HepG2 (cell line): ENCODE results near the gene ARVCF. TPM values are rescaled to one million over a fixed set of nuclear protein-coding genes. Genes with fewer than 3 reads are reported as not detected.
A peak's percentile ranks its signal among the peaks of the same experiment; 100 is the strongest.

Source experiments
- ARNT ChIP-seq: fragments of 450-650 bp; IDR thresholded peaks from 2 replicates; pipeline ENCODE4 v1.6.1; 2017
- BHLHE40 ChIP-seq: IDR thresholded peaks from 2 replicates; pipeline ENCODE4 v1.6.1; 2011; ENCODE audit warnings: low read length, improper control_type of control experiment
- CERS6 ChIP-seq: sonication (generic); formaldehyde crosslinking; IDR thresholded peaks from 2 replicates; pipeline ENCODE4 v1.5.0; 2020; ENCODE audit warnings: missing genetic modification reagents
- CREM ChIP-seq, 2 experiments: sonication (generic) in 1 of 2; formaldehyde crosslinking in 1 of 2; IDR thresholded peaks; 2 replicates each; pipeline versions ENCODE4 v1.4.0 to v1.6.1; 2016 to 2020; ENCODE audit warnings: antibody characterized with exemption in 1 of 2, mild to moderate bottlenecking in 1 of 2, missing genetic modification reagents in 1 of 2
- HHEX ChIP-seq: IDR thresholded peaks from 2 replicates; pipeline ENCODE4 v1.6.1; 2016; ENCODE audit warnings: control low read depth
- HOXA3 ChIP-seq: sonication (generic); formaldehyde crosslinking; IDR thresholded peaks from 2 replicates; pipeline ENCODE4 v1.5.0; 2020; ENCODE audit warnings: missing genetic modification reagents
- IRF1 ChIP-seq: sonication (generic); formaldehyde crosslinking; IDR thresholded peaks from 2 replicates; pipeline ENCODE4 v1.4.0; 2020; ENCODE audit warnings: low read depth, mild to moderate bottlenecking, missing genetic modification reagents
- JUNB ChIP-seq: sonication (generic); formaldehyde crosslinking; IDR thresholded peaks from 2 replicates; pipeline ENCODE4 v1.8.0; 2022; ENCODE audit warnings: missing genetic modification reagents, mild to moderate bottlenecking, borderline replicate concordance
- KAT2B ChIP-seq: fragments of 150-350 bp; IDR thresholded peaks from 2 replicates; pipeline ENCODE4 v1.6.1; 2014; ENCODE audit warnings: low read depth, low read length, borderline replicate concordance
- MAFK ChIP-seq, 2 experiments: IDR thresholded peaks in 1 of 2; conservative IDR thresholded peaks in 1 of 2; 2 replicates each; pipeline ENCODE4 v1.6.1; 2011; ENCODE audit warnings: improper control_type of control experiment in 2 of 2, low read length in 2 of 2
- NFIB ChIP-seq: sonication (generic); formaldehyde crosslinking; IDR thresholded peaks from 2 replicates; pipeline ENCODE4 v1.9.0; 2021; ENCODE audit warnings: missing genetic modification reagents, mild to moderate bottlenecking, borderline replicate concordance
- RELA ChIP-seq: sonication (generic); formaldehyde crosslinking; IDR thresholded peaks from 2 replicates; pipeline ENCODE4 v1.4.0; 2020; ENCODE audit warnings: missing genetic modification reagents
- RNF219 ChIP-seq: sonication (generic); formaldehyde crosslinking; IDR thresholded peaks from 2 replicates; pipeline ENCODE4 v1.5.0; 2020; ENCODE audit warnings: mild to moderate bottlenecking, missing genetic modification reagents
- RXRA ChIP-seq: sonication (generic); formaldehyde crosslinking; IDR thresholded peaks from 2 replicates; pipeline ENCODE4 v1.5.1; 2020; ENCODE audit warnings: missing genetic modification reagents
- SPEN ChIP-seq: sonication (generic); formaldehyde crosslinking; IDR thresholded peaks from 2 replicates; pipeline ENCODE4 v1.5.1; 2020; ENCODE audit warnings: low read depth, mild to moderate bottlenecking, missing genetic modification reagents
- ZBTB3 ChIP-seq: sonication (generic); formaldehyde crosslinking; IDR thresholded peaks from 2 replicates; pipeline ENCODE4 v1.4.0; 2020; ENCODE audit warnings: low read depth, mild to moderate bottlenecking, moderate library complexity, missing genetic modification reagents, borderline replicate concordance
- ZNF292 ChIP-seq: sonication (generic); formaldehyde crosslinking; IDR thresholded peaks from 2 replicates; pipeline ENCODE4 v1.8.1; 2022; ENCODE audit warnings: mild to moderate bottlenecking, low read depth, missing genetic modification reagents, borderline replicate concordance
- ZNF317 ChIP-seq: sonication (generic); formaldehyde crosslinking; IDR thresholded peaks from 2 replicates; pipeline ENCODE4 v1.5.0; 2020; ENCODE audit warnings: mild to moderate bottlenecking, missing genetic modification reagents
- polyA plus RNA-seq, 8 experiments: library from polyadenylated mRNA; depleted of rRNA in 3 of 8; stranded (reverse) in 7 of 8; unstranded in 1 of 8; fragments of >200 nt; fragmentation: Illumina TruSeq in 4 of 8; extraction: Trizol in 4 of 8; gene quantifications; 2 replicates each; pipeline versions ENCODE4 v1.2.1 to v1.2.3, GENCODE V29; 2011 to 2016; ENCODE audit warnings: low read depth in 4 of 8, missing spikeins in 1 of 8, mixed read lengths in 1 of 8; ENCODE audit not compliant: insufficient read depth in 1 of 8
- total RNA-seq, 5 experiments: library from RNA; depleted of rRNA; stranded (reverse); fragments of >200 nt; fragmentation: Illumina TruSeq; extraction: Trizol; gene quantifications; 2 replicates each; pipeline ENCODE4 v1.2.3, GENCODE V29; 2016; ENCODE audit warnings: low read depth in 1 of 5
- TF ChIP-seq, protein P1 (sequence below), 2 experiments: fragments of 450-650 bp in 1 of 2; sonication (generic) in 1 of 2; formaldehyde crosslinking; IDR thresholded peaks; 2 replicates each; pipeline versions ENCODE4 v1.5.0 to v1.8.0; 2020 to 2022; ENCODE audit warnings: mild to moderate bottlenecking in 1 of 2, missing genetic modification reagents in 1 of 2
- TF ChIP-seq, protein P2 (sequence below): sonication (generic); formaldehyde crosslinking; IDR thresholded peaks from 2 replicates; pipeline ENCODE4 v1.4.0; 2020; ENCODE audit warnings: mild to moderate bottlenecking, missing genetic modification reagents

Gene ARVCF
- total and polyA plus RNA-seq, 2 of the 13 experiments (the other 11 are each of a cell fraction or from before 2014, with no cell fraction given) = 16.4 to 17.7 TPM

- TF ChIP-seq IRF1 (CRISPR knock-in tag) (no peak), JUNB (CRISPR knock-in tag) (peak; percentile 60; the same call in 1 of the 2 replicates), ZNF292 (CRISPR knock-in tag) (0 out of 2 replicates have a peak, but pooled peaks have one; percentile 37), RXRA (CRISPR knock-in tag) (peak; percentile 97), CERS6 (CRISPR knock-in tag) (no peak), BHLHE40 (peak; percentile 79), ZBTB3 (no peak), ZNF317 (peak; percentile 66), RELA (CRISPR knock-in tag) (peak; percentile 44; the same call in 1 of the 2 replicates), MAFK (conservative IDR thresholded peaks at IDR 0.05 in 1 of 2, IDR thresholded peaks at IDR 0.05 in 1 of 2; ENCODE audit: low read length in 2 of 2) (no peak), SPEN (peak; percentile 94), KAT2B (no peak), NFIB (CRISPR knock-in tag) (no peak), RNF219 (no peak), HHEX (no peak), CREM (IDR thresholded peaks at IDR 0.05) (peak; percentile 59), CREM (CRISPR knock-in tag; IDR thresholded peaks at IDR 0.05) (no peak), HOXA3 (CRISPR knock-in tag) (peak; percentile 84), ARNT (no peak)
- TF ChIP-seq, protein P1, sequence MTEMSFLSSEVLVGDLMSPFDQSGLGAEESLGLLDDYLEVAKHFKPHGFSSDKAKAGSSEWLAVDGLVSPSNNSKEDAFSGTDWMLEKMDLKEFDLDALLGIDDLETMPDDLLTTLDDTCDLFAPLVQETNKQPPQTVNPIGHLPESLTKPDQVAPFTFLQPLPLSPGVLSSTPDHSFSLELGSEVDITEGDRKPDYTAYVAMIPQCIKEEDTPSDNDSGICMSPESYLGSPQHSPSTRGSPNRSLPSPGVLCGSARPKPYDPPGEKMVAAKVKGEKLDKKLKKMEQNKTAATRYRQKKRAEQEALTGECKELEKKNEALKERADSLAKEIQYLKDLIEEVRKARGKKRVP (CRISPR knock-in tag; IDR thresholded peaks at IDR 0.05) = peak in 1 of 2 experiments; percentile 47; a peak in 1 of 4 replicates
- TF ChIP-seq, protein P2, sequence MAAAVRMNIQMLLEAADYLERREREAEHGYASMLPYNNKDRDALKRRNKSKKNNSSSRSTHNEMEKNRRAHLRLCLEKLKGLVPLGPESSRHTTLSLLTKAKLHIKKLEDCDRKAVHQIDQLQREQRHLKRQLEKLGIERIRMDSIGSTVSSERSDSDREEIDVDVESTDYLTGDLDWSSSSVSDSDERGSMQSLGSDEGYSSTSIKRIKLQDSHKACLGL = peak; percentile 70; the same call in 1 of the 2 replicates
These were observed 45.9 kb downstream of the ARVCF start (continued) for GRCh38 chr22:19970479-19971275.
